GM21381 (cell line): ENCODE data around the gene JPH2.

Source experiments
- ATAC-seq: cut with Tn5 transposase; IDR thresholded peaks from one replicate; pipeline ENCODE4 v1.9.1; 2021; ENCODE audit warnings: mild to moderate bottlenecking, moderate library complexity; ENCODE audit not compliant: unreplicated experiment

Gene JPH2

DNA sequence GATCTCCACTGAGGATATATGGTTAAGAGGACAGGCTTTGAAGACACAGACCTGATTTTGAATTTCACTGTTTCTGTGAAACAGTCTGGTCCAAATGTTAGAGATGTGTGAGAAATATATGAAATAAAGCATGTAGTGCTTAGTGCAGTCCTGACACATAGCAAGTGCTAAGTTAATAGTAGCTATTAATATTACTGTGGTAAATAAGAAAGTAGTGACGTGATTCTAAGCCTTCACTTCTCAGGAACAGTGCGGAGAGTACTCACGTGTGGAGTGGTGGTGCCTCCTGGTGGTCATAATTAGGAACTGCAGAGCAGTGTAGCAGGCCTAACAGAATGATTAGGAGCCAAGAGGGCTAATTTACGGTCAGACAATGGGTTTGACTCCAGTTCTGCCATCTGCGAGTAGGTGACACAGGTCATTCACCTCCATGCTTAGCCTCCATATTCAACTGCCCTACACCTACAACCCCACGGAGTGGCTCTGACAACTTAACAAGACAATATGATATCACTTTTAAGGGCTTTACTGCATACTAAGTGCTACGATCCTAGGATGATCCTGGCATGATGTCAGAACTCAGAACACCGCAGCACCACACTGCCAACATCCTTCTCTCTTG is 106.2 kb downstream of the JPH2 start:
- no peak for ATAC-seq

- no peak for ATAC-seq
Observed at GRCh38 chr20:44080064-44080463, 106.9 kb downstream of the JPH2 start.

GRCh38 chr20:44079291-44079690 is 107.7 kb downstream of the JPH2 start:
- ATAC-seq, result no peak

GRCh38 chr20:44075950-44076232 is 111.1 kb downstream of the JPH2 start:
- ATAC-seq, result no peak

DNA sequence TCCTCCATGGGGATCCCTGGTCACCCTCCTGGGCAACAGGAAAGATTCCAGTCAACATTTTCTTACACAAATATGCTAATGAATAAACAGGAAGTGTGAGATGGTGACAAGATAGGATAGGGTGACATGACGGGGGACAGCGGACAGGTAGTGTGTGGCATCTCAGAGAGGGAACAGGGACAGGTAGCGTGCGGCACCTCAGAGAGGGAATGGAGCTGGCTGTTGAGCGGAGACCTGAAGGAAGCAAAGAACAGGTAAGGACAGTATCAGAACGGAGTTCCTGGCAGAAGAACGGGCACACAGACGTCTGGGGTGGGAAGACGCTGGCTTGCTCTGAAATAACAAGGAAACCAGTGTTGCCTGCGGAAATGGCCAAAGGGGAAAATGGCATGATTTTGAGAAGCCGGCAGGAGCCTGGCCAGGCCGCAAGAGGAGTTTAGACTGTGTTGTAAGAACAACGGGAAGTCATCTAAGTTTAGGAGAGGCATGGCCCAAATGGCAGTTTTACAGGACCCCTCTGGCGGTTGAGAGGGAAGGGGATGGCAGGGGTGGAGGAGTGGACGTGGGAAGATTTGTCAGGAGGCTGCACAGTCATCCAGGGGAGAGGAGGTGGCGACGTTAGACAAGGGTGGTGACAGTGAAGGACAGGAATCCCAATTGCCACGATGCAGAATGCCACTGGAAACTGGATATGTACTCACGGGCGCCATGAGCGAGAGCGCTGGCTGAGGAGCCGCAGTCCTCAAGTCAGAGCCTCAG is 111.6 kb downstream of the JPH2 start:
- ATAC-seq, result no peak

- no peak for ATAC-seq
Observed at GRCh38 chr20:44074252-44075151, 112.5 kb downstream of the JPH2 start.

GRCh38 chr20:44073675-44074071 is 113.3 kb downstream of the JPH2 start:
- no peak for ATAC-seq

- ATAC-seq, result no peak
Observed at GRCh38 chr20:44073011-44073674, 113.8 kb downstream of the JPH2 start.

DNA sequence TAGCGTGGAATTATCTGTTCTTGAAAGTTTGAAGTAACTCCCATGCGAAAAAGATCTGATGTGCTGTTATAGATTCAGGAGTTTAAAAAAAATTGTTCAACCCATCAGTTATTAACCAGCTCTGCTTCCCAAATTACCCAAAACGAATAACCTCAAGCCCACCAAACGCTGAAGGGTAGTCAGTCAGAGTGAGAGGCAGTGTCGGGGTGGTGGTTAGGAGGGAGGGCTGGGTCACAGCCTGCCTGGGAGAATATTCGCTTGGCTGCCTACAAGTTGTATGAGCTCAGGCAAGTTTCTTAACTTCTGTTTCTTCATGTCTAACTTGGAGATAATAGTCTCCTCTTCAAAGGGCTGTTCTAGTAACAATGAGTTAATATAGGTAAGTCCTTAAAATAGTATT is 114.6 kb downstream of the JPH2 start:
- ATAC-seq, result no peak

DNA sequence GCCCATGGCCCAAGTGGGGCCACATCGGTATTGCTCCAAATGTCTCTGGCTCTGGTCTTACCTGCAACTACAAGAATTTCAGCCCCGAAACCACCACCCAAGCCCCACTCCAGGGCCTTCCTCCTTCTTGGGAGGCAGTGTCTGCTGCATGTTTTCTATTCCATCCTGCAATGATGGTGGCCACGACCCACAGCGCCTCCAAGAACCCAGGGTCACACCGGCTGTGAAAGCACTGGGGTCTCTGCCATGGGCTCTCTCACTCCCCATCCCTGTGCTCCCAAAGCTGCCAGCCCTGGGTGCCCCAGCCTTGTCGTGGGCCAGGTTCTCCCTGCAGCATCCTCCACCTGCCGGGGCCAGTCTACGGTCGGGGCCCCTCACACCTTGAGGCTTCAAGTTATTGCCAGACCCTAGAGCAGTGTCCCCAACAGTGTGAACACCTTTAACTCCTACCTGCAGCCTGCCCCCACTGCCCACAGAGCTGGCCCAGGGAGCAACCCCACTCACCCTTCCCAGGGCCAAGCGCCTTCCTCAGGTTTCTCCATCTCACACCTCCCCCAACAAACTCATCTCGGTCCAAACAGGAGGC is 115.4 kb downstream of the JPH2 start:
- ATAC-seq, result no peak

- no peak for ATAC-seq
Observed at GRCh38 chr20:44071057-44071456, 115.9 kb downstream of the JPH2 start.

DNA sequence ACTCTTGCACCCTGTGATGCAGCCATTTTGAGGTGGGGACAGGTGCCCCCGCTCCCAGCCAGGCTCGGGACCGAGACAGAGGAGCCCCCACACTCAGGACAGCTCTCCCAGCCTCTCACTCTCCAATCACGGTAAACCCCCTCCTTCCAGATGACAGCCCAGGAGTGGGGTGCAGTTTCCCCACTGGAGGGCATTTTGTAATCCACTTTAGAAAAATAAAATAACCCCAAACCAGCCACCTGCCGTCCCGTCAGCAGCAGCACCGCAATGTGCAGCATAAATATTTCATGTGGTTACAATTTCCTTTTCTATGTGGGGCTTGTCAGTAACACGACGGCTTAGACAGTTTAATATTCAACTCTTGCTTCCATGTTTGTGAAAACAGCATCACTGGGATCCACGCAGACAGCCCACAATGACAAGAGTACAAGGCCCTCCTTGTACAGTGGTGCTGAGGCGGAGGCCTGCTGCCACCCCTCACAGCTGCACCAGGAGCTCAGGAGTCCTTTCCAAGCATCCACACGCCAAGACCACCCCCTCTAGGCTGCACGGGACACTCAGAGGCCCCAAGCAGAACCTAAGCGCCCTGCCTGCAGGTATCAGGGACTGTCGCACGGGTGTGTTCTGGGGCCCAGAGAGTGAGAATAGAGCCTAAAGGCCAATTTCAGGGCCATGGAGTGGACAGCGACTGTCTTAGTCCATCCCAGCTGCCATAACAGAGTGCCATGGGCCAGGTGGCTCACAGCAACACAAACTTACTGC is 116.7 kb downstream of the JPH2 start:
- no peak for ATAC-seq

DNA sequence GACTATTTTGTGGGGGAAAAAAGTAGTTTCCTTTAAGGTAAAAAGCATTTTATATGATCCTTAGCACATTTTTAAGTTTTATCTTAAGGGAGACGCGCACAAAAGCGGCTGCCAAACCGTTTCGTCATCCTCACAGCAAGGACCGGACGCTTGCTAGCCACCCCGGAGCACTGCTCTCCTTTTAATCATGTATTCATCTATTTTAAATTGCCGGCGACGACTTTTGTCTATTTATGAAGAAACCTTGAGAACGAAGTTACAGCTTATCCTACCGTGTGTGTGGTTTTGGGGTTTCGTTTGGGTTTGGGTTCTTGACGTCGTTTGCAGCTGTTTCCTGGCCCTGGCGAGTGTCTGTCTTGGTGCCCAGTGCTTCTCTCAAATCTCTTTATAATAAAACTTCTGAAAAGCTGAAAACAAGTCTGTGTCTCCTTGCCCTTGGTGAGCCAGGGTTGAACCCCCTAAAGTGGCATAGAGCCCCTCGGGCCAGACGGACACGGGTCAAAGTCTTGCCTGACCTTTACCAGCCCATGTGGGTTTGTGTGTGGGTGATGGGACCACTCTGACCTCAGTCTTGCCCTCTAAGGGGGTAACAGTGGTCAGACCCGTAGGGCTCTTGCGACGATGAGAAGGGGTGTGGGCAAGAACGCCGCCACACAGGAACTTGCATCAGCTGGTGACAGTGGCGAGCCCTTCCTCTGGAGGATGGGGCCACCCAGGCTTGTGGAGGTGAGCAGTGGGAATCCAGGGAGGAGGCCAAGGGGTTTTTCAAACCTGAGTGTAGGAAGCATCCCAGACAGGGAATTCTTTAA is 117.6 kb downstream of the JPH2 start:
- ATAC-seq, result no peak

GRCh38 chr20:44068316-44069201 is 118.4 kb downstream of the JPH2 start:
- no peak for ATAC-seq

- no peak for ATAC-seq
Observed at GRCh38 chr20:44067650-44068081, 119.3 kb downstream of the JPH2 start.

GRCh38 chr20:44066645-44067606 is 120.1 kb downstream of the JPH2 start:
- ATAC-seq, result no peak
